DND-41 (cell line): ENCODE data around the gene ZP1.

Source experiments
- ATAC-seq: fragments of 200-7000 bp; cut with Tn5 transposase; 3 replicates; pipeline ENCODE4 v1.9.1; 2021; ENCODE audit warnings: low read depth; ENCODE audit not compliant: insufficient read depth
- DNase-seq: peaks from one replicate; pipeline ENCODE4 v3.0.0-alpha.2; 2020
- H2AFZ ChIP-seq: 2 replicates; pipeline ENCODE4 v1.6.0; 2012; ENCODE audit warnings: low read depth, low read length
- H3K27ac ChIP-seq: 2 replicates; pipeline ENCODE4 v1.5.1; 2012; ENCODE audit warnings: low read length, inconsistent platforms
- H3K27me3 ChIP-seq: fragments of 200-600 bp; sonication (generic); 2 replicates; pipeline ENCODE4 v1.6.0; 2012; ENCODE audit warnings: low read length, mild to moderate bottlenecking, inconsistent platforms; ENCODE audit not compliant: insufficient read depth, poor library complexity
- H3K36me3 ChIP-seq: 2 replicates; pipeline ENCODE4 v1.5.1; 2012; ENCODE audit warnings: low read length, inconsistent platforms; ENCODE audit not compliant: insufficient read depth
- H3K4me1 ChIP-seq: 2 replicates; pipeline ENCODE4 v1.5.1; 2012; ENCODE audit warnings: mild to moderate bottlenecking, low read length; ENCODE audit not compliant: insufficient read depth
- H3K4me2 ChIP-seq: 2 replicates; pipeline ENCODE4 v1.6.0; 2012; ENCODE audit warnings: mild to moderate bottlenecking, moderate library complexity, low read length, inconsistent platforms; ENCODE audit not compliant: insufficient read depth
- H3K4me3 ChIP-seq, 2 experiments: fragments of 200-600 bp in 1 of 2; shearing (Covaris generic) in 1 of 2; 2 replicates each; pipeline ENCODE4 v1.5.1; 2012 to 2016; ENCODE audit warnings: inconsistent platforms in 2 of 2, low read length in 2 of 2, mild to moderate bottlenecking in 2 of 2, low read depth in 1 of 2, moderate library complexity in 1 of 2
- H3K79me2 ChIP-seq: 2 replicates; pipeline ENCODE4 v1.6.0; 2012; ENCODE audit warnings: low read length, inconsistent platforms; ENCODE audit not compliant: insufficient read depth
- H3K9ac ChIP-seq: 2 replicates; pipeline ENCODE4 v1.6.0; 2012; ENCODE audit warnings: low read depth, mild to moderate bottlenecking, inconsistent platforms, low read length, moderate library complexity
- H3K9me3 ChIP-seq: 2 replicates; pipeline ENCODE4 v1.5.1; 2012; ENCODE audit warnings: low read length, moderate library complexity, mild to moderate bottlenecking, inconsistent platforms; ENCODE audit not compliant: insufficient read depth, severe bottlenecking
- H4K20me1 ChIP-seq: 2 replicates; pipeline ENCODE4 v1.6.0; 2012; ENCODE audit warnings: low read length; ENCODE audit not compliant: insufficient read depth
- CTCF ChIP-seq: IDR thresholded peaks from 2 replicates; pipeline ENCODE4 v1.5.1; 2012; ENCODE audit warnings: borderline replicate concordance, low read length, moderate library complexity, mild to moderate bottlenecking; ENCODE audit not compliant: poor library complexity, severe bottlenecking; ENCODE audit errors: extremely low read depth
- EZH2 ChIP-seq: IDR thresholded peaks from 3 replicates; pipeline ENCODE4 v1.6.1; 2012; ENCODE audit warnings: borderline replicate concordance, low read depth, mild to moderate bottlenecking, moderate library complexity, low read length, inconsistent platforms; ENCODE audit not compliant: severe bottlenecking

Gene ZP1

GRCh38 chr11:60867871-60868681 is 734 bp downstream of the ZP1 start:
- Histone ChIP-seq H3K9ac (no peak overlapping the region), H3K27ac (peak overlapping the region; percentile 93), H3K79me2 (no peaks in the 10 kb centered on the region), H4K20me1 (no peaks in the 10 kb centered on the region), H2AFZ (no peak overlapping the region), H3K27me3 (no peaks in the 10 kb centered on the region), H3K4me2 (no peak overlapping the region; the same call in 1 of the 2 replicates), H3K4me1 (peaks cover 71% of the 10 kb centered on the region), H3K4me3 (no peak overlapping the region), H3K9me3 (no peaks in the 10 kb centered on the region), H3K36me3 (no peaks in the 10 kb centered on the region)
- no peak for ATAC-seq
- peak; percentile 61 for DNase-seq
- TF ChIP-seq CTCF (no peak), EZH2 (no peak)

DNA sequence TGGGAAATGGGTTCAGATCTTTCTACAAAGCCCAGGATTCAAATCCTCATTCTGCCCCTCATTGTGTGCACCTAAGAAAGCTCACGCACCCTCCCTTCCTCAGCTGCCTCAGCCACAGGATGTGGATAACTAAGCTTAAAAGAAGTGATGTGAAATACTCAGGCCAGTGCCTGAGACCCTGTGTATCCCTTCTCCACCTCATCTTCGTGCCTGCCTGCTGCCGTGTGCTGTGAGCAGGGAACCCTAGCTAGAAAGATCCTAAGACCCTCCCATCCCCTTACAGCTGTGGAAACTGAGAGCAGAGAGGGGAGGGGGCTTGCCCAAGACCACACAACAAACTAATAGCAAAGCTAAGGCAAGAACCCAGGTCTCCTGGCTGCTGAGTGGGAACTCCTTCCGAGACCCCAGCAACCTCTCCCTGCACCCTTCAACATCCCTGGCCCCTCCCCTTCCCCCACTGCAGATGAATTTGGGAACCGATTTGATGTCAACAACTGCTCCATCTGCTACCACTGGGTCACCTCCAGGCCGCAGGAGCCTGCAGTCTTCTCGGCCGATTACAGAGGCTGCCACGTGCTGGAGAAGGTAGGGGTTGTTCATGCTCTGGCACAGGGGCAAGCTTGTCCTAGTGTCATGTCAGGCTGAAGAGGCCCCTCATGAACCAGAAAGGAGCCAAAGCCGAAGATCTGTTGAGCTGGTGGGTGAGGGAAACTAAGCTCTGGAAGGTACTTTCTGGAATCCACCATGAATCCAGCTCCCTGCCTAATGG is 1.5 kb downstream of the ZP1 start:
- Histone ChIP-seq H3K79me2 (no peaks in the 10 kb centered on the region), H3K36me3 (no peaks in the 10 kb centered on the region), H3K9me3 (no peaks in the 10 kb centered on the region), H3K4me2 (no peak overlapping the region; the same call in 1 of the 2 replicates), H3K4me3 (no peak overlapping the region), H3K4me1 (peaks cover 79% of the 10 kb centered on the region), H3K27me3 (no peaks in the 10 kb centered on the region), H3K9ac (no peak overlapping the region), H2AFZ (no peak overlapping the region), H4K20me1 (no peaks in the 10 kb centered on the region), H3K27ac (peak overlapping the region; percentile 93)
- DNase-seq = peak; percentile 63
- TF ChIP-seq CTCF (no peak), EZH2 (no peak)
- ATAC-seq = peak; percentile 14; the same call in 2 of the 3 replicates

DNA sequence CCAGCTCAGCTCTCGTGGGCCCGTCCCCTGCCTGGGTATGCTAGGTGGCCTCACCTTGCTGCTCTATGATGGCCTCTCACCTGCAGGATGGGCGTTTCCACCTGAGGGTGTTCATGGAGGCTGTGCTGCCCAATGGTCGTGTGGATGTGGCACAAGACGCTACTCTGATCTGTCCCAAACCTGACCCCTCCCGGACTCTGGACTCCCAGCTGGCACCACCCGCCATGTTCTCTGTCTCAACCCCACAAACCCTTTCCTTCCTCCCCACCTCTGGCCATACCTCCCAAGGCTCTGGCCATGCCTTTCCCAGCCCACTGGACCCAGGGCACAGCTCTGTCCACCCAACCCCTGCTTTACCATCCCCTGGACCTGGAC is 2.1 kb downstream of the ZP1 start:
- DNase-seq (no peak), ATAC-seq (no peak)
- H3K9ac ChIP-seq = no peak overlapping the region
- H3K4me3 ChIP-seq = no peak overlapping the region
- no peaks in the 10 kb centered on the region for H3K27me3 ChIP-seq
- H3K27ac ChIP-seq = peak overlapping the region; percentile 93
- peaks cover 85% of the 10 kb centered on the region for H3K4me1 ChIP-seq
- no peaks in the 10 kb centered on the region for H3K9me3 ChIP-seq
- H3K4me2 ChIP-seq = no peak overlapping the region
- H2AFZ ChIP-seq = no peak overlapping the region
- TF ChIP-seq EZH2 = no peak
- TF ChIP-seq CTCF = no peak
- H4K20me1 ChIP-seq = no peaks in the 10 kb centered on the region
- H3K79me2 ChIP-seq = no peaks in the 10 kb centered on the region
- no peaks in the 10 kb centered on the region for H3K36me3 ChIP-seq
